B cell (primary cell): ENCODE results near the gene GSTA1. TPM values are rescaled to one million over a fixed set of nuclear protein-coding genes. Genes with fewer than 3 reads are reported as not detected.
"Not testable (repeated sequence)": the region's sequence is repeated elsewhere in the genome, so short reads cannot be mapped to it uniquely, and the experiment has no call there.

ENCODE experiments used
- ATAC-seq: fragments of 200-7000 bp; cut with Tn5 transposase; one replicate; pipeline ENCODE4 v1.10.0; 2021; ENCODE audit warnings: low read depth, mild to moderate bottlenecking, moderate number of reproducible peaks, moderate library complexity
- CTCF ChIA-PET: fragments of 350-600 bp; sonication (Branson Sonifier 250); formaldehyde crosslinking; loops from one replicate; lab custom pipeline; 2021; ENCODE audit warnings: antibody characterized with exemption, inconsistent platforms; lab: Charles Lee
- POLR2A ChIA-PET: fragments of 350-600 bp; sonication (Branson Sonifier 250); formaldehyde crosslinking; loops from one replicate; lab custom pipeline; 2021; ENCODE audit warnings: antibody characterized with exemption; lab: Charles Lee
- DNase-seq: peaks from one replicate; pipeline ENCODE4 v3.0.0; 2013
- H2AFZ ChIP-seq: 2 replicates; pipeline ENCODE4 v1.6.1; 2012; ENCODE audit warnings: mild to moderate bottlenecking, low read depth, low read length; ENCODE audit not compliant: insufficient read depth, poor library complexity, severe bottlenecking
- H3K27ac ChIP-seq, 2 donors: 1 replicate in 1 of 2; 2 replicates in 1 of 2; pipeline ENCODE4 v1.5.1; 2012 to 2013; ENCODE audit warnings: low read length in 2 of 2, mild to moderate bottlenecking in 2 of 2, moderate library complexity in 1 of 2
- H3K27me3 ChIP-seq, 4 experiments: fragments of 200-600 bp in 1 of 4; sonication (generic) in 1 of 4; replicated peaks in 1 of 4; 1 replicate in 2 of 4; 2 replicates in 2 of 4; pipeline versions ENCODE4 v1.6.1 to v1.7.0; 2013 to 2016; ENCODE audit warnings: low read length in 3 of 4, mild to moderate bottlenecking in 2 of 4, mixed read lengths in 1 of 4, moderate library complexity in 1 of 4; ENCODE audit not compliant: insufficient read depth in 4 of 4, control insufficient read depth in 3 of 4; ENCODE audit errors: control extremely low read depth in 1 of 4
- H3K36me3 ChIP-seq, 2 experiments: replicated peaks in 1 of 2; 1 replicate in 1 of 2; 2 replicates in 1 of 2; pipeline versions ENCODE4 v1.6.1 to v1.7.1; 2013; ENCODE audit warnings: low read length in 1 of 2; ENCODE audit not compliant: insufficient read depth in 2 of 2, control insufficient read depth in 1 of 2; ENCODE audit errors: control extremely low read depth in 1 of 2, extremely low read depth in 1 of 2
- H3K4me1 ChIP-seq, 2 donors: fragments of 200-600 bp in 1 of 2; sonication (generic) in 1 of 2; 1 replicate in 1 of 2; 2 replicates in 1 of 2; pipeline versions ENCODE4 v1.5.1 to v1.6.1; 2013 to 2017; ENCODE audit warnings: low read length in 2 of 2; ENCODE audit not compliant: control insufficient read depth in 2 of 2, insufficient read depth in 2 of 2
- H3K4me2 ChIP-seq: replicated peaks from 2 replicates; pipeline ENCODE3; 2012; ENCODE audit warnings: mild to moderate bottlenecking, low read depth, low read length; ENCODE audit not compliant: poor library complexity, severe bottlenecking
- H3K4me3 ChIP-seq, 5 experiments: fragments of 200-600 bp in 1 of 5; sonication (generic) in 1 of 5; 1 replicate in 3 of 5; 2 replicates in 2 of 5; pipeline versions ENCODE4 v1.5.1 to v1.7.0; 2011 to 2016; ENCODE audit warnings: low read length in 4 of 5, mild to moderate bottlenecking in 4 of 5, low read depth in 2 of 5, control low read depth in 1 of 5, moderate library complexity in 1 of 5; ENCODE audit not compliant: insufficient read depth in 1 of 5; ENCODE audit errors: control extremely low read depth in 1 of 5, extremely low read depth in 1 of 5
- H3K79me2 ChIP-seq: fragments of 200-600 bp; sonication (generic); one replicate; pipeline ENCODE4 v1.6.0; 2016; ENCODE audit warnings: low read length; ENCODE audit not compliant: control insufficient read depth, insufficient read depth
- H3K9ac ChIP-seq: fragments of 200-600 bp; sonication (generic); 2 replicates; pipeline ENCODE4 v1.6.1; 2017; ENCODE audit warnings: mild to moderate bottlenecking, low read length, moderate library complexity
- H3K9me3 ChIP-seq, 3 donors: one replicate each; pipeline versions ENCODE4 v1.6.1 to v1.7.1; 2013; ENCODE audit warnings: low read length in 2 of 3; ENCODE audit not compliant: control insufficient read depth in 2 of 3, insufficient read depth in 1 of 3; ENCODE audit errors: control extremely low read depth in 1 of 3
- H4K20me1 ChIP-seq: 2 replicates; pipeline ENCODE4 v1.6.0; 2012; ENCODE audit warnings: mild to moderate bottlenecking, low read length; ENCODE audit not compliant: insufficient read depth, control insufficient read depth, poor library complexity, severe bottlenecking
- H3K27ac Mint-ChIP-seq: one replicate; pipeline ENCODE4 v1.8.0; 2021; ENCODE audit warnings: mixed read lengths
- H3K27me3 Mint-ChIP-seq: one replicate; pipeline ENCODE4 v1.8.0; 2021; ENCODE audit warnings: mixed read lengths
- H3K4me1 Mint-ChIP-seq: one replicate; pipeline ENCODE4 v1.8.0; 2021; ENCODE audit warnings: mixed read lengths
- H3K4me3 Mint-ChIP-seq: one replicate; pipeline ENCODE4 v1.8.0; 2021; ENCODE audit warnings: mixed read lengths
- H3K9me3 Mint-ChIP-seq: one replicate; pipeline ENCODE4 v1.8.0; 2022; ENCODE audit warnings: mixed read lengths; ENCODE audit not compliant: insufficient read depth
- WGBS: methylation state at CpG from one replicate; pipeline ENCODE4 v1.1.5; 2013; ENCODE audit warnings: missing lambda C conversion rate; ENCODE audit not compliant: insufficient coverage; 5-methylcytosine and 5-hydroxymethylcytosine counted together
- intact Hi-C: fragments of 100-400 bp; cut with micrococcal nuclease; formaldehyde crosslinking; loops from one replicate; pipeline ENCODE4 v1.10.0; 2022
- polyA plus RNA-seq: library from polyadenylated mRNA; depleted of rRNA; stranded (reverse); fragments of >200 nt; gene quantifications from 2 replicates; pipeline ENCODE4 v1.2.3, GENCODE V29; 2012
- total RNA-seq, 2 donors: library from RNA; stranded (reverse); fragments of 120-200 nt in 1 of 2; gene quantifications; 1 replicate in 1 of 2; 2 replicates in 1 of 2; pipeline versions ENCODE4 v1.2.3 to v1.2.4, GENCODE V29; 2013 to 2022

GSTA1 gene
- total and polyA plus RNA-seq, 2 donors (not counting 1 experiment from before 2014, with no cell fraction given), result not detected

GRCh38 chr6:52767658-52768057, 36.0 kb downstream of the GSTA1 start:
- POLR2A ChIA-PET, CTCF ChIA-PET: not testable (repeated sequence)

GRCh38 chr6:52763322-52763916, 40.2 kb downstream of the GSTA1 start, which contains the start of gene GSTA2:
TSS of gene GSTA2 (minus strand) at chr6:52763475. CDS start at chr6:52757947, 5,528 bp downstream.
- H3K27me3 ChIP-seq, H3K9ac ChIP-seq, H3K4me3 Mint-ChIP-seq, H3K79me2 ChIP-seq, H3K9me3 Mint-ChIP-seq, ATAC-seq, H4K20me1 ChIP-seq, H3K36me3 ChIP-seq, H3K4me1 Mint-ChIP-seq, H3K9me3 ChIP-seq, intact Hi-C loops, POLR2A ChIA-PET, H3K4me3 ChIP-seq, H3K27ac ChIP-seq, H3K4me2 ChIP-seq, H2AFZ ChIP-seq, CTCF ChIA-PET, H3K4me1 ChIP-seq, H3K27ac Mint-ChIP-seq, DNase-seq: not testable (repeated sequence)
- peaks cover 26% of the 10 kb centered on the region for H3K27me3 Mint-ChIP-seq
- WGBS, result no CpG with 5 or more reads among the region's 2 CpGs

More at GRCh38 chr6:52767658-52768057, 36.0 kb downstream of the GSTA1 start:
- H3K4me3 Mint-ChIP-seq, H4K20me1 ChIP-seq, H2AFZ ChIP-seq, H3K9ac ChIP-seq, H3K9me3 Mint-ChIP-seq, H3K79me2 ChIP-seq, intact Hi-C loops, H3K27me3 ChIP-seq, H3K4me3 ChIP-seq, H3K9me3 ChIP-seq, H3K27ac ChIP-seq, ATAC-seq, H3K4me1 ChIP-seq, H3K27ac Mint-ChIP-seq, H3K4me1 Mint-ChIP-seq, H3K36me3 ChIP-seq, H3K4me2 ChIP-seq, DNase-seq: not testable (repeated sequence)
- peaks cover 13% of the 10 kb centered on the region for H3K27me3 Mint-ChIP-seq

- H3K4me1 Mint-ChIP-seq, CTCF ChIA-PET, intact Hi-C loops: not testable (repeated sequence)
These were observed 41.7 kb downstream of the GSTA1 start for GRCh38 chr6:52761673-52762491.

More at GRCh38 chr6:52761673-52762491, 41.7 kb downstream of the GSTA1 start:
- H4K20me1 ChIP-seq, H3K27me3 ChIP-seq, H3K27ac Mint-ChIP-seq, H3K4me1 ChIP-seq, H3K79me2 ChIP-seq, H3K4me3 ChIP-seq, H3K9me3 Mint-ChIP-seq, H3K9ac ChIP-seq, DNase-seq, H3K27ac ChIP-seq, POLR2A ChIA-PET, H3K36me3 ChIP-seq, H2AFZ ChIP-seq, H3K4me2 ChIP-seq, ATAC-seq, H3K9me3 ChIP-seq, H3K4me3 Mint-ChIP-seq: not testable (repeated sequence)
- no CpG with 5 or more reads among the region's 7 CpGs for WGBS
- peaks cover 26% of the 10 kb centered on the region for H3K27me3 Mint-ChIP-seq
